Brain microvascular endothelial cell (primary cell): ENCODE data around the gene REXO4.
A peak's percentile ranks its signal among the peaks of the same experiment; 100 is the strongest.

Source experiments
- DNase-seq: peaks from one replicate; pipeline ENCODE4 v3.0.0-alpha.2; 2020
- H3K27ac ChIP-seq: fragments of 250-450 bp; sonication (Bioruptor Pico); 2 replicates; pipeline ENCODE4 v1.5.1; 2020; ENCODE audit warnings: mild to moderate bottlenecking, moderate library complexity
- H3K27me3 ChIP-seq: fragments of 250-450 bp; sonication (Bioruptor Pico); replicated peaks from 2 replicates; pipeline ENCODE4 v1.5.1; 2020; ENCODE audit warnings: mild to moderate bottlenecking
- H3K36me3 ChIP-seq: fragments of 250-450 bp; sonication (Bioruptor Pico); replicated peaks from 2 replicates; pipeline ENCODE4 v1.5.1; 2020; ENCODE audit warnings: mild to moderate bottlenecking
- H3K4me3 ChIP-seq: 2 replicates; pipeline ENCODE4 v1.5.1; 2011; ENCODE audit warnings: low read depth, mild to moderate bottlenecking, control low read depth, low read length, moderate library complexity
- CTCF ChIP-seq: IDR thresholded peaks from 2 replicates; pipeline ENCODE4 v1.5.1; 2011; ENCODE audit warnings: low read depth, mild to moderate bottlenecking, moderate library complexity, low read length, control low read depth, inconsistent platforms; ENCODE audit errors: missing control alignments
- in situ Hi-C: cut with HindIII; loops from 2 replicates; pipeline ENCODE4 v1.10.0; 2017; ENCODE audit warnings: low sequenced_read_pairs, low pct_ligation_motif_present

REXO4 gene

GRCh38 chr9:133463234-133463863 is 45.5 kb upstream of the REXO4 start:
- peak; percentile 10 for TF ChIP-seq CTCF
- Histone ChIP-seq H3K27me3 (no peaks in the 10 kb centered on the region), H3K4me3 (no peak overlapping the region), H3K27ac (no peak overlapping the region), H3K36me3 (no peaks in the 10 kb centered on the region)
- no peak for DNase-seq
- in situ Hi-C loops, result no loop called here

- Histone ChIP-seq H3K27ac (no peak overlapping the region), H3K27me3 (no peaks in the 10 kb centered on the region), H3K36me3 (no peaks in the 10 kb centered on the region), H3K4me3 (no peak overlapping the region)
- in situ Hi-C loops, result no loop called here
- no peak for DNase-seq
- no peak for TF ChIP-seq CTCF
Observed at GRCh38 chr9:133461975-133462374, 44.2 kb upstream of the REXO4 start.

- in situ Hi-C loops, result no loop called here
- Histone ChIP-seq H3K27ac (no peak overlapping the region), H3K27me3 (no peaks in the 10 kb centered on the region), H3K4me3 (peak overlapping the region; percentile 76), H3K36me3 (no peaks in the 10 kb centered on the region)
- no peak for TF ChIP-seq CTCF
- no peak for DNase-seq
Observed at GRCh38 chr9:133460405-133461175, 42.8 kb upstream of the REXO4 start.

GRCh38 chr9:133459476-133460404 is 41.9 kb upstream of the REXO4 start, which contains the start of gene CACFD1:
TSS of gene CACFD1 (plus strand) at chr9:133459978. CDS start at chr9:133460067, 89 bp downstream.
- H3K36me3 ChIP-seq, result no peaks in the 10 kb centered on the region
- DNase-seq, result peak; percentile 88
- H3K4me3 ChIP-seq, result peak within 1 kb of the TSS; percentile 76
- in situ Hi-C loops, result no loop called here
- H3K27me3 ChIP-seq, result no peaks in the 10 kb centered on the region
- no peak for TF ChIP-seq CTCF
- peak within 1 kb of the TSS; percentile 59 for H3K27ac ChIP-seq

- TF ChIP-seq CTCF, result no peak
- Histone ChIP-seq H3K36me3 (no peaks in the 10 kb centered on the region), H3K27ac (no peak overlapping the region), H3K4me3 (no peak overlapping the region), H3K27me3 (no peaks in the 10 kb centered on the region)
- DNase-seq, result no peak
- in situ Hi-C loops, result no loop called here
Observed at GRCh38 chr9:133458643-133459312, 41.0 kb upstream of the REXO4 start.
